Liver (tissue), 9 donors: Measurements from ENCODE around the gene ANK3. TPM values are rescaled to one million over a fixed set of nuclear protein-coding genes. Genes with fewer than 3 reads are reported as not detected.
A peak's percentile ranks its signal among the peaks of the same experiment; 100 is the strongest.

Experiments used
- DNase-seq: peaks from one replicate; pipeline ENCODE4 v3.0.0-alpha.2; 2017; ENCODE audit warnings: low spot score
- H3K27ac ChIP-seq, 2 donors: one replicate each; pipeline ENCODE4 v1.7.0; 2013; ENCODE audit warnings: inconsistent platforms in 2 of 2, low read length in 2 of 2, control low read depth in 1 of 2, low read depth in 1 of 2, mild to moderate bottlenecking in 1 of 2
- H3K27me3 ChIP-seq, 4 donors: one replicate each; pipeline versions ENCODE4 v1.6.1 to v1.7.0; 2013; ENCODE audit warnings: low read length in 3 of 4, inconsistent platforms in 1 of 4, mild to moderate bottlenecking in 1 of 4, moderate library complexity in 1 of 4; ENCODE audit not compliant: control insufficient read depth in 4 of 4, insufficient read depth in 4 of 4
- H3K36me3 ChIP-seq, 4 donors: one replicate each; pipeline versions ENCODE4 v1.6.1 to v1.7.0; 2013; ENCODE audit warnings: low read length in 3 of 4, mild to moderate bottlenecking in 3 of 4, low read depth in 1 of 4, moderate library complexity in 1 of 4; ENCODE audit not compliant: control insufficient read depth in 4 of 4, insufficient read depth in 3 of 4
- H3K4me1 ChIP-seq, 4 donors: one replicate each; pipeline versions ENCODE4 v1.6.1 to v1.7.0; 2013; ENCODE audit warnings: low read length in 3 of 4, mild to moderate bottlenecking in 3 of 4, moderate library complexity in 1 of 4; ENCODE audit not compliant: control insufficient read depth in 4 of 4, insufficient read depth in 4 of 4
- H3K4me3 ChIP-seq, 3 donors: one replicate each; pipeline versions ENCODE4 v1.6.1 to v1.7.0; 2013; ENCODE audit warnings: low read length in 3 of 3, control low read depth in 1 of 3, low read depth in 1 of 3, mild to moderate bottlenecking in 1 of 3
- H3K9ac ChIP-seq, 2 donors: one replicate each; pipeline ENCODE4 v1.7.0; 2013; ENCODE audit warnings: low read length in 2 of 2, mild to moderate bottlenecking in 2 of 2, moderate library complexity in 2 of 2, control low read depth in 1 of 2, low read depth in 1 of 2
- H3K9me3 ChIP-seq, 4 donors: one replicate each; pipeline versions ENCODE4 v1.6.1 to v1.7.0; 2013; ENCODE audit warnings: low read length in 3 of 4; ENCODE audit not compliant: control insufficient read depth in 4 of 4
- FOXA1 ChIP-seq: IDR thresholded peaks from 2 replicates; pipeline ENCODE4 v1.6.1; 2016; ENCODE audit warnings: antibody characterized with exemption
- FOXA2 ChIP-seq: IDR thresholded peaks from 2 replicates; pipeline ENCODE4 v1.6.1; 2016; ENCODE audit warnings: antibody characterized with exemption
- GABPA ChIP-seq, 2 donors: IDR thresholded peaks in 1 of 2; conservative IDR thresholded peaks in 1 of 2; 2 replicates each; pipeline ENCODE4 v1.6.1; 2016; ENCODE audit warnings: antibody characterized with exemption in 2 of 2, mild to moderate bottlenecking in 1 of 2, moderate library complexity in 1 of 2
- HNF4A ChIP-seq, 2 donors: conservative IDR thresholded peaks; 2 replicates each; pipeline ENCODE4 v1.6.1; 2016; ENCODE audit warnings: antibody characterized with exemption in 2 of 2, mild to moderate bottlenecking in 2 of 2
- HNF4G ChIP-seq: IDR thresholded peaks from 2 replicates; pipeline ENCODE4 v1.6.1; 2016; ENCODE audit warnings: antibody characterized with exemption
- JUND ChIP-seq, 2 donors: IDR thresholded peaks; 2 replicates each; pipeline ENCODE4 v1.6.1; 2016; ENCODE audit warnings: antibody characterized with exemption in 2 of 2
- RAD21 ChIP-seq, 2 donors: IDR thresholded peaks; 2 replicates each; pipeline ENCODE4 v1.6.1; 2016; ENCODE audit warnings: antibody characterized with exemption in 2 of 2, mild to moderate bottlenecking in 2 of 2
- RXRA ChIP-seq, 2 donors: IDR thresholded peaks; 2 replicates each; pipeline ENCODE4 v1.6.1; 2017 to 2018; ENCODE audit warnings: antibody characterized with exemption in 2 of 2, mild to moderate bottlenecking in 1 of 2
- SP1 ChIP-seq: IDR thresholded peaks from 2 replicates; pipeline ENCODE4 v1.6.1; 2018; ENCODE audit warnings: antibody characterized with exemption, mild to moderate bottlenecking
- TAF1 ChIP-seq: conservative IDR thresholded peaks from 2 replicates; pipeline ENCODE4 v1.6.1; 2016; ENCODE audit warnings: antibody characterized with exemption, mild to moderate bottlenecking
- YY1 ChIP-seq: IDR thresholded peaks from 2 replicates; pipeline ENCODE4 v1.6.1; 2016; ENCODE audit warnings: antibody characterized with exemption, mild to moderate bottlenecking
- WGBS: extraction: QIAGEN DNeasy Blood & Tissue Kit; methylation state at CpG from one replicate; pipeline ENCODE4 v1.1.7; 2013; 5-methylcytosine and 5-hydroxymethylcytosine counted together
- polyA plus RNA-seq, 2 donors: library from polyadenylated mRNA; stranded (reverse) in 1 of 2; unstranded in 1 of 2; fragments of 200-250 nt in 1 of 2; fragments of >200 nt in 1 of 2; fragmentation: Nextera tagmentation in 1 of 2; extraction: Ambion mirVana in 1 of 2; gene quantifications; one replicate each; pipeline versions ENCODE4 v1.2.1 to v1.2.3, GENCODE V29; 2013 to 2015
- total RNA-seq, 2 donors: library from RNA; depleted of rRNA; stranded (reverse); fragments of >200 nt; gene quantifications; one replicate each; pipeline ENCODE4 v1.2.3, GENCODE V29; 2014
- TF ChIP-seq, protein P1 (sequence below): fragments of 150-350 bp; IDR thresholded peaks from 2 replicates; pipeline ENCODE4 v1.5.1; 2017; ENCODE audit warnings: improper control_type of control experiment, low read depth, low read length; ENCODE audit not compliant: missing input control
- TF ChIP-seq, protein P2 (sequence below): IDR thresholded peaks from 2 replicates; pipeline ENCODE4 v1.6.1; 2016; ENCODE audit warnings: antibody characterized with exemption, mild to moderate bottlenecking
- TF ChIP-seq, protein P3 (sequence below): IDR thresholded peaks from 2 replicates; pipeline ENCODE4 v1.6.1; 2016; ENCODE audit warnings: antibody characterized with exemption
- TF ChIP-seq, protein P4 (sequence below): IDR thresholded peaks from 2 replicates; pipeline ENCODE4 v1.6.1; 2016; ENCODE audit warnings: antibody characterized with exemption
- TF ChIP-seq, protein P5 (sequence below): IDR thresholded peaks from 2 replicates; pipeline ENCODE4 v1.6.1; 2016; ENCODE audit warnings: antibody characterized with exemption
- donor health status: healthy.
- donor health status: healthy.
- donor health status: healthy.
- donor health status: healthy.
- donor health status: healthy.

ANK3 gene
- total and polyA plus RNA-seq, 4 donors, result 5.7 to 30.0 (median 9.7) TPM

DNA sequence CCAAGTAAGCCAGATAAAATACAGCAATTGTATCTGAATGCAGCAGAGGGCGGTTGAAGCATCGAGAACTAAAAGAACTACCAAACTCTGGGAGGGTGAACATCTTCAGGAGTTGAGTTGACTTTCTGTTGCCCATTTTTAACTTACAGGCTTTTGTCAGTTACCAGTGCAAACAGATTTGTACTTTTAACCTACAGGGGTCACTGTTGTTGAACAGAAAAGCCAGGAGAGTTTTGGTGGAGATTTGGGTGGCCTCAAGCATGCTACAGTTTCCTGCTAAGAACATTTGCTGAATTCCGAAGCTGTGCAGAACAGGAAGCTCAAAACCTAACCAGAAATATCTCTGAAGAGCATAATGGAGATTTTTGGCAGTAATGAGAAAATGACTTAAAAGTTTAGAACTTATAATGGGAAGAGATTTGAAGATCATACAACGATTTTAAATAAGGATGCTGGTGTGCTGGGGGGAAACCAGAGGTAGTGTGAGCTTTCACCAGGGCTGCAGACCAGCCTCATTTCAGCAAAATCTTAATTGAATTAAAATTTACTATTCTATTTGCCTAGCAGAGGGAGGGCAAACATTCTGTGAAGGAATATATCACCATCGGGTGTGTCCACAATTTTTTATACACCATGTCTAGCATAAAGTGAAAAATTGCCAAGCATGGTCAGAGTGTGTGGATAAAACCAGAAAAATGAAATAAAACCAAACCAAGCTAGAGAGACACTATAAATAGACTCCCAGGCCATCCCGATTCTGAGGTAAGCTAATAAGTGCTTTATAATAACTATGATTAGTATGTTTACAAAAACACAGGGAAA is 274.7 kb downstream of the ANK3 start:
- Histone ChIP-seq H3K27ac (no peak overlapping the region), H3K27me3 (no peaks in the 10 kb centered on the region), H3K36me3 (no peaks in the 10 kb centered on the region), H3K9me3 (no peaks in the 10 kb centered on the region), H3K9ac (no peak overlapping the region), H3K4me3 (no peak overlapping the region), H3K4me1 (no peaks in the 10 kb centered on the region)
- 41% methylated on average over 6 of the region's 6 CpGs for WGBS
- TF ChIP-seq HNF4G, result no peak
- TF ChIP-seq, protein P1, sequence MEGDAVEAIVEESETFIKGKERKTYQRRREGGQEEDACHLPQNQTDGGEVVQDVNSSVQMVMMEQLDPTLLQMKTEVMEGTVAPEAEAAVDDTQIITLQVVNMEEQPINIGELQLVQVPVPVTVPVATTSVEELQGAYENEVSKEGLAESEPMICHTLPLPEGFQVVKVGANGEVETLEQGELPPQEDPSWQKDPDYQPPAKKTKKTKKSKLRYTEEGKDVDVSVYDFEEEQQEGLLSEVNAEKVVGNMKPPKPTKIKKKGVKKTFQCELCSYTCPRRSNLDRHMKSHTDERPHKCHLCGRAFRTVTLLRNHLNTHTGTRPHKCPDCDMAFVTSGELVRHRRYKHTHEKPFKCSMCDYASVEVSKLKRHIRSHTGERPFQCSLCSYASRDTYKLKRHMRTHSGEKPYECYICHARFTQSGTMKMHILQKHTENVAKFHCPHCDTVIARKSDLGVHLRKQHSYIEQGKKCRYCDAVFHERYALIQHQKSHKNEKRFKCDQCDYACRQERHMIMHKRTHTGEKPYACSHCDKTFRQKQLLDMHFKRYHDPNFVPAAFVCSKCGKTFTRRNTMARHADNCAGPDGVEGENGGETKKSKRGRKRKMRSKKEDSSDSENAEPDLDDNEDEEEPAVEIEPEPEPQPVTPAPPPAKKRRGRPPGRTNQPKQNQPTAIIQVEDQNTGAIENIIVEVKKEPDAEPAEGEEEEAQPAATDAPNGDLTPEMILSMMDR, result peak; percentile 53
- TF ChIP-seq RAD21 (IDR thresholded peaks at IDR 0.05), result peak; percentile 82 to 87
- DNase-seq, result no peak

DNA sequence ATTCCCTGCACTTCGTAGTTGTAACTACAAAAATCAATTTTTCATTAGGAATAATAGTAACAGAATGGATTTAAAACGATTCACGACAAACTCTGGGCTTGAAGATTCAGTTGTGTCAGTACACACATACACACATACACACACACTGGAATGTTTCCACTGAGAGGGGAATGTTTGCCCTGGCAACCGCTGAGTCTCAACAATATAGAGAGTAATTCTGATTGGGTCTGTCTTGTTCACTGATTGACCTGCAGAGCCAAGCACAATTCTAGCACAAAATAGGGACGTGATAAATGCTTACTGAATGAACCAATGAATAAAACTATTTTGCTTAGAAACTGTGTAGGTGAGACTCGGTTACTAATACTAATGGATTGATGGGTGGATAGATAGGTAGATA is 278.9 kb downstream of the ANK3 start:
- H3K9ac ChIP-seq, result no peak overlapping the region
- H3K36me3 ChIP-seq, result no peaks in the 10 kb centered on the region
- TF ChIP-seq, protein P2, sequence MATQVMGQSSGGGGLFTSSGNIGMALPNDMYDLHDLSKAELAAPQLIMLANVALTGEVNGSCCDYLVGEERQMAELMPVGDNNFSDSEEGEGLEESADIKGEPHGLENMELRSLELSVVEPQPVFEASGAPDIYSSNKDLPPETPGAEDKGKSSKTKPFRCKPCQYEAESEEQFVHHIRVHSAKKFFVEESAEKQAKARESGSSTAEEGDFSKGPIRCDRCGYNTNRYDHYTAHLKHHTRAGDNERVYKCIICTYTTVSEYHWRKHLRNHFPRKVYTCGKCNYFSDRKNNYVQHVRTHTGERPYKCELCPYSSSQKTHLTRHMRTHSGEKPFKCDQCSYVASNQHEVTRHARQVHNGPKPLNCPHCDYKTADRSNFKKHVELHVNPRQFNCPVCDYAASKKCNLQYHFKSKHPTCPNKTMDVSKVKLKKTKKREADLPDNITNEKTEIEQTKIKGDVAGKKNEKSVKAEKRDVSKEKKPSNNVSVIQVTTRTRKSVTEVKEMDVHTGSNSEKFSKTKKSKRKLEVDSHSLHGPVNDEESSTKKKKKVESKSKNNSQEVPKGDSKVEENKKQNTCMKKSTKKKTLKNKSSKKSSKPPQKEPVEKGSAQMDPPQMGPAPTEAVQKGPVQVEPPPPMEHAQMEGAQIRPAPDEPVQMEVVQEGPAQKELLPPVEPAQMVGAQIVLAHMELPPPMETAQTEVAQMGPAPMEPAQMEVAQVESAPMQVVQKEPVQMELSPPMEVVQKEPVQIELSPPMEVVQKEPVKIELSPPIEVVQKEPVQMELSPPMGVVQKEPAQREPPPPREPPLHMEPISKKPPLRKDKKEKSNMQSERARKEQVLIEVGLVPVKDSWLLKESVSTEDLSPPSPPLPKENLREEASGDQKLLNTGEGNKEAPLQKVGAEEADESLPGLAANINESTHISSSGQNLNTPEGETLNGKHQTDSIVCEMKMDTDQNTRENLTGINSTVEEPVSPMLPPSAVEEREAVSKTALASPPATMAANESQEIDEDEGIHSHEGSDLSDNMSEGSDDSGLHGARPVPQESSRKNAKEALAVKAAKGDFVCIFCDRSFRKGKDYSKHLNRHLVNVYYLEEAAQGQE, result no peak
- TF ChIP-seq HNF4G (no peak), TAF1 (no peak), FOXA2 (no peak), JUND (IDR thresholded peaks at IDR 0.05) (no peak), GABPA (IDR thresholded peaks at IDR 0.05 in 1 of 2, conservative IDR thresholded peaks at IDR 0.05 in 1 of 2) (no peak), RAD21 (IDR thresholded peaks at IDR 0.05) (no peak), YY1 (no peak), RXRA (IDR thresholded peaks at IDR 0.05) (no peak), HNF4A (conservative IDR thresholded peaks at IDR 0.05) (no peak), SP1 (no peak), FOXA1 (no peak)
- TF ChIP-seq, protein P3, sequence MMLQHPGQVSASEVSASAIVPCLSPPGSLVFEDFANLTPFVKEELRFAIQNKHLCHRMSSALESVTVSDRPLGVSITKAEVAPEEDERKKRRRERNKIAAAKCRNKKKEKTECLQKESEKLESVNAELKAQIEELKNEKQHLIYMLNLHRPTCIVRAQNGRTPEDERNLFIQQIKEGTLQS, result no peak
- TF ChIP-seq, protein P1, result no peak
- TF ChIP-seq, protein P4, sequence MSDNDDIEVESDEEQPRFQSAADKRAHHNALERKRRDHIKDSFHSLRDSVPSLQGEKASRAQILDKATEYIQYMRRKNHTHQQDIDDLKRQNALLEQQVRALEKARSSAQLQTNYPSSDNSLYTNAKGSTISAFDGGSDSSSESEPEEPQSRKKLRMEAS, result no peak
- TF ChIP-seq, protein P5, sequence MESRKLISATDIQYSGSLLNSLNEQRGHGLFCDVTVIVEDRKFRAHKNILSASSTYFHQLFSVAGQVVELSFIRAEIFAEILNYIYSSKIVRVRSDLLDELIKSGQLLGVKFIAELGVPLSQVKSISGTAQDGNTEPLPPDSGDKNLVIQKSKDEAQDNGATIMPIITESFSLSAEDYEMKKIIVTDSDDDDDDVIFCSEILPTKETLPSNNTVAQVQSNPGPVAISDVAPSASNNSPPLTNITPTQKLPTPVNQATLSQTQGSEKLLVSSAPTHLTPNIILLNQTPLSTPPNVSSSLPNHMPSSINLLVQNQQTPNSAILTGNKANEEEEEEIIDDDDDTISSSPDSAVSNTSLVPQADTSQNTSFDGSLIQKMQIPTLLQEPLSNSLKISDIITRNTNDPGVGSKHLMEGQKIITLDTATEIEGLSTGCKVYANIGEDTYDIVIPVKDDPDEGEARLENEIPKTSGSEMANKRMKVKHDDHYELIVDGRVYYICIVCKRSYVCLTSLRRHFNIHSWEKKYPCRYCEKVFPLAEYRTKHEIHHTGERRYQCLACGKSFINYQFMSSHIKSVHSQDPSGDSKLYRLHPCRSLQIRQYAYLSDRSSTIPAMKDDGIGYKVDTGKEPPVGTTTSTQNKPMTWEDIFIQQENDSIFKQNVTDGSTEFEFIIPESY, result no peak
- peaks cover 0 to 16% (median 10%) of the 10 kb centered on the region in 4 donors for H3K4me1 ChIP-seq
- no peaks in the 10 kb centered on the region for H3K27me3 ChIP-seq
- WGBS, result 81% methylated on average over 6 of the region's 6 CpGs
- no peak for DNase-seq
- no peak overlapping the region for H3K4me3 ChIP-seq
- no peaks in the 10 kb centered on the region for H3K9me3 ChIP-seq
- H3K27ac ChIP-seq, result no peak overlapping the region
